Esophagus muscularis mucosa (tissue), 4 donors: ENCODE measurements around the gene PGM2. TPM values are rescaled to one million over a fixed set of nuclear protein-coding genes. Genes with fewer than 3 reads are reported as not detected.

Source experiments
- DNase-seq: peaks from one replicate; pipeline ENCODE4 v3.0.0-alpha.2; 2017; ENCODE audit errors: extremely low spot score
- H3K27ac ChIP-seq, 4 donors: fragments of 200-600 bp; sonication (generic); replicated peaks in 1 of 4; 1 replicate in 3 of 4; 2 replicates in 1 of 4; pipeline ENCODE4 v1.5.1; 2016 to 2019; ENCODE audit warnings: mild to moderate bottlenecking in 1 of 4
- H3K27me3 ChIP-seq, 4 donors: fragments of 200-600 bp; sonication (generic); one replicate each; pipeline versions ENCODE4 v1.5.1 to v1.6.0; 2016 to 2019
- H3K36me3 ChIP-seq, 4 donors: fragments of 200-600 bp; sonication (generic); one replicate each; pipeline ENCODE4 v1.5.1; 2016 to 2019
- H3K4me1 ChIP-seq, 4 donors: fragments of 200-600 bp; sonication (generic); one replicate each; pipeline ENCODE4 v1.5.1; 2016 to 2019
- H3K4me3 ChIP-seq, 4 donors: fragments of 200-600 bp; sonication (generic); 1 replicate in 2 of 4; 2 replicates in 2 of 4; pipeline ENCODE4 v1.5.1; 2016 to 2019; ENCODE audit warnings: mild to moderate bottlenecking in 4 of 4, moderate library complexity in 1 of 4
- H3K9me3 ChIP-seq, 4 donors: fragments of 200-600 bp; sonication (generic); 1 replicate in 3 of 4; 2 replicates in 1 of 4; pipeline ENCODE4 v1.5.1; 2016 to 2019
- EP300 ChIP-seq: sonication (generic); formaldehyde crosslinking; IDR thresholded peaks from one replicate; pipeline ENCODE4 v1.6.1; 2017; ENCODE audit warnings: antibody characterized with exemption
- POLR2A ChIP-seq: fragments of 450-650 bp; IDR thresholded peaks from one replicate; pipeline ENCODE4 v1.6.1; 2017; ENCODE audit warnings: antibody characterized with exemption, moderate library complexity, mild to moderate bottlenecking, low read depth
- POLR2AphosphoS5 ChIP-seq, 2 donors: sonication (generic); formaldehyde crosslinking; IDR thresholded peaks; one replicate each; pipeline ENCODE4 v1.6.1; 2017; ENCODE audit warnings: antibody characterized with exemption in 2 of 2
- WGBS: methylation state at CpG from one replicate; pipeline ENCODE4 v1.1.5; 2018; 5-methylcytosine and 5-hydroxymethylcytosine counted together
- intact Hi-C: fragments of 100-400 bp; cut with DNase I; formaldehyde crosslinking; loops from one replicate; pipeline ENCODE4 v1.15.1; 2023
- total RNA-seq, 4 donors: library from RNA; depleted of rRNA; stranded (reverse); fragments of >200 nt; gene quantifications; one replicate each; pipeline versions ENCODE4 v1.1.0 to v1.2.1, GENCODE V29; 2016
- TF ChIP-seq, protein P1 (sequence below), 3 experiments: fragments of 200-600 bp in 2 of 3; fragments of 450-650 bp in 1 of 3; sonication (generic) in 2 of 3; IDR thresholded peaks; one replicate each; pipeline ENCODE4 v1.5.1; 2017 to 2019; ENCODE audit warnings: antibody characterized with exemption in 3 of 3, mild to moderate bottlenecking in 2 of 3, moderate library complexity in 1 of 3

The PGM2 gene
- total RNA-seq, 4 donors from 2014 or later: 17.4 to 19.2 (median 18.8) TPM

DNA sequence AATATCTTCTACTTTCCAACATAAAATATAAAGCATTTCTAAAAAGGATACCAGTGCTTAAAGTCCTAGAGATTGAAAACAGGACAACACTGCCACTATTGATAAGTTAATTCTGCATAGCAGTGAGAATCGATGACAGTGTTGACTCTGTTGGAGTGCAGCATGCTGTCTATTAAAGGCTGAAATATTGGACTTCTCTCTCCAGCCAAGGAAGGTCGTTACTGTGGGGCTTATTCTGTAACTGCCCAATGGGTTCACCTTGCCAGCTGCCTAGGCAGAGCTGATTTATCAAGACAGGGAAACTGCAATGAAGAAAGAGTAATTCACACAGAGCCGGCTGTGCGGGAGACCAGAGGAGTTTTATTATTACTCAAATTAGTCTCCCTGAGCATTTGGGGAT is 37.7 kb upstream of the PGM2 start:
- Histone ChIP-seq H3K4me3 (no peak overlapping the region), H3K27me3 (no peaks in the 10 kb centered on the region), H3K4me1 (no peaks in the 10 kb centered on the region), H3K9me3 (no peaks in the 10 kb centered on the region), H3K27ac (no peak overlapping the region), H3K36me3 (no peaks in the 10 kb centered on the region)
- intact Hi-C loops: no loop called here
- no peak for TF ChIP-seq EP300
- TF ChIP-seq, protein P1, sequence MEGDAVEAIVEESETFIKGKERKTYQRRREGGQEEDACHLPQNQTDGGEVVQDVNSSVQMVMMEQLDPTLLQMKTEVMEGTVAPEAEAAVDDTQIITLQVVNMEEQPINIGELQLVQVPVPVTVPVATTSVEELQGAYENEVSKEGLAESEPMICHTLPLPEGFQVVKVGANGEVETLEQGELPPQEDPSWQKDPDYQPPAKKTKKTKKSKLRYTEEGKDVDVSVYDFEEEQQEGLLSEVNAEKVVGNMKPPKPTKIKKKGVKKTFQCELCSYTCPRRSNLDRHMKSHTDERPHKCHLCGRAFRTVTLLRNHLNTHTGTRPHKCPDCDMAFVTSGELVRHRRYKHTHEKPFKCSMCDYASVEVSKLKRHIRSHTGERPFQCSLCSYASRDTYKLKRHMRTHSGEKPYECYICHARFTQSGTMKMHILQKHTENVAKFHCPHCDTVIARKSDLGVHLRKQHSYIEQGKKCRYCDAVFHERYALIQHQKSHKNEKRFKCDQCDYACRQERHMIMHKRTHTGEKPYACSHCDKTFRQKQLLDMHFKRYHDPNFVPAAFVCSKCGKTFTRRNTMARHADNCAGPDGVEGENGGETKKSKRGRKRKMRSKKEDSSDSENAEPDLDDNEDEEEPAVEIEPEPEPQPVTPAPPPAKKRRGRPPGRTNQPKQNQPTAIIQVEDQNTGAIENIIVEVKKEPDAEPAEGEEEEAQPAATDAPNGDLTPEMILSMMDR (IDR thresholded peaks at IDR 0.05): no peak
- no peak for TF ChIP-seq POLR2AphosphoS5 (IDR thresholded peaks at IDR 0.05)
- TF ChIP-seq POLR2A: no peak
- WGBS: 79% methylated on average over 4 of the region's 4 CpGs
- DNase-seq: no peak

DNA sequence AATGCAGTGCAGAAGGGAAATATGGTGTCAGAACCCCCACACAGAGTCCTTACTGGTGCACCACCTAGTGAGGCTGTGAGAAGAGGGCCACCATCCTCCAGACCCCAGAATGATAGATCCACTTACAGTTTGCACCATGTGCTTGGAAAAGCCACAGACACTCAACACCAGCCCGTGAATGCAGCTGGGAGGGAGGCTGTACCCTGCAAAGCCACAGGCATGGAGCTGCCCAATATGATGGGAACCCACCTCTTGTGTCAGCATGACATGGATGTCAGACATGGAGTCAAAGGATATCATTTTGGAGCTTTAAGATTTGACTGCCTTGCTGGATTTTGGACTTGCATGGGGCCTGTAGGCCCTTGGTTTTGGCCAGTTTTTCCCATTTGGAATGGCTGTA is 34.2 kb upstream of the PGM2 start:
- Histone ChIP-seq H3K27ac (no peak overlapping the region), H3K36me3 (no peaks in the 10 kb centered on the region), H3K4me1 (no peaks in the 10 kb centered on the region), H3K9me3 (no peaks in the 10 kb centered on the region), H3K4me3 (no peak overlapping the region), H3K27me3 (no peaks in the 10 kb centered on the region)
- intact Hi-C loops: loop anchor here (5.0 to 10.0 kb wide), 2 partner anchors 107 to 190 kb away; partner anchors contain the start of gene RELL1
- DNase-seq: no peak
- 100% methylated on average over 1 of the region's 1 CpG for WGBS
- TF ChIP-seq EP300 (no peak), POLR2A (no peak), POLR2AphosphoS5 (IDR thresholded peaks at IDR 0.05) (no peak)
- TF ChIP-seq, protein P1 (IDR thresholded peaks at IDR 0.05): no peak

DNA sequence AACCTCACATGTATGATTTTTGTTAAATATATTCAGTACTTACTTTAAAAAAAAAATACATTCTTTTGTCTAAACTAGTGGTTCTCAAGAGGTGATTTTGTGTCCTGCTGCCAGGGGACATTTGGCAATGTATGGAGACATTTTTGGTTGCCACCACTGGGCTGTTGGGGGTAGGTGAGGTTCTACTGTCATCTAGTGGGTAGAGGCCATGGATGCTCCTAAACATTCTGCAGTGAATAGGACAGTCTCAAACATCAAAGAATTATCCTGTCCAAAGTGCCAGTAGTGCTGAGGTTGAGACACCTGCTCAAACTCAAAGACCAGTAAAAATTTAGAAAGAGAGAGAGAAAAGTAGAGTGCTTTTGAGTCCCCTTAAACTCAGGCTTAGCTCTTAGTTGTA is 32.9 kb upstream of the PGM2 start:
- Histone ChIP-seq H3K9me3 (no peaks in the 10 kb centered on the region), H3K27me3 (no peaks in the 10 kb centered on the region), H3K4me1 (no peaks in the 10 kb centered on the region), H3K27ac (no peak overlapping the region), H3K4me3 (no peak overlapping the region), H3K36me3 (no peaks in the 10 kb centered on the region)
- TF ChIP-seq, protein P1 (IDR thresholded peaks at IDR 0.05): peak; percentile 23 to 58 (median 57)
- TF ChIP-seq EP300: no peak
- intact Hi-C loops: loop anchor here (5.0 to 10.0 kb wide), 2 partner anchors 109 to 191 kb away; partner anchors contain the start of gene RELL1
- no peak for DNase-seq

DNA sequence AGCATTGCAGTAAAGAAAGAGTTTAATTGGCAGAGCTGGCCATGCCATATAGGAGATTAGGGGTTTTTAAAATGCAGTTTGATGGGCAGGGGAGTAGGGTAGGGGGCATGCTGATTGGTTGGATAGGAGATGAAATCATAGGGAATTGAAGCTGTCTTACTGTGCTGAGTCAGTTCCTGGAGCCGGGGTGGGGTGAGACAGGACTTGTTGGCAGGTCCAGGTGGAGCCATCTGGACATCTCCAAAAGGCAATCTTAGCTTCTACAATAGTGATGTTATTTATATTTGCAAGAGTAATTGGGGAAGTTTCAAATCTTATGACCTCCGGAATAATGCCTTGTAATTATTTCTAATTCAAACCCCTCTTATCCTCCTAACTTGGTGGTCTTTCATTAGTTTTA is 32.4 kb upstream of the PGM2 start:
- H3K4me3 ChIP-seq: no peak overlapping the region
- WGBS: 22% methylated on average over 2 of the region's 2 CpGs
- H3K27ac ChIP-seq: no peak overlapping the region
- no peaks in the 10 kb centered on the region for H3K27me3 ChIP-seq
- no peaks in the 10 kb centered on the region for H3K36me3 ChIP-seq
- DNase-seq: no peak
- no peaks in the 10 kb centered on the region for H3K9me3 ChIP-seq
- intact Hi-C loops: loop anchor here (5.0 to 10.0 kb wide), 2 partner anchors 109 to 192 kb away; partner anchors contain the start of gene RELL1
- H3K4me1 ChIP-seq: no peaks in the 10 kb centered on the region
- TF ChIP-seq POLR2AphosphoS5 (IDR thresholded peaks at IDR 0.05) (no peak), EP300 (no peak), POLR2A (no peak)
- TF ChIP-seq, protein P1 (IDR thresholded peaks at IDR 0.05): no peak

DNA sequence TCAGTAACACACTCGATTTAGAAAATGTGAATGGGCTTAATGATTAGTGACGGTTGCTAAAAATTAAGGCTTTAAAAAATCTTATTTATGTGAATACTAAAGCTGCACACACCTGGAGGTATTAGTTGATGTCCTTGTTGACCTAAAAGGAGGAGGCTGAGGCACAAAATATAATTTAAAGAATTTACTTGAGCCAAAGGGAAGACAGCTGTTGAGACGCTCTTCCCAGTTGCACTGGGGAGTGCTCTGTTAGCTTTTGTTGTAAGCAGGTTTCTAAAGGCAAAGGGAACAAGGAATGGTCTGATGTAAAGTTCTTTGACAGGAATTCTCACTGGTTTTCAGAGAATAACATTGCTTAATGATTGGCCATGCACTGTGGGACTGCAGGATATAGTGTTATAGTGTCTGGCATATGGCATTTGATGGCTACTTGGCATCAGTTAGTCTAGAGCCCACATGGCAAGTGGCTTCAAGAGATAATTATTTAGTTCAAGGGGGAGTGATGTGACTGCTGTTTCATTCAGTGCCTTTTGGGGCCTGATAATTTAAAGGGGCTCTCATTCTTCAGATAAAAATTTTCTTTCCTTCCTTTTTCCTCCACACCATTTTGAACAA is 30.8 kb upstream of the PGM2 start:
- Histone ChIP-seq H3K27me3 (no peaks in the 10 kb centered on the region), H3K4me3 (no peak overlapping the region), H3K9me3 (no peaks in the 10 kb centered on the region), H3K36me3 (no peaks in the 10 kb centered on the region), H3K4me1 (no peaks in the 10 kb centered on the region), H3K27ac (no peak overlapping the region)
- WGBS: 73% methylated on average over 3 of the region's 3 CpGs
- TF ChIP-seq EP300: no peak
- TF ChIP-seq POLR2A: no peak
- TF ChIP-seq, protein P1 (IDR thresholded peaks at IDR 0.05): no peak
- TF ChIP-seq POLR2AphosphoS5 (IDR thresholded peaks at IDR 0.05): no peak
- DNase-seq: no peak
- intact Hi-C loops: loop anchor here (10.0 kb wide), 1 partner anchor 111 kb away; the partner anchor contains the start of gene RELL1
